Stimulated activated naive CD8-positive, alpha-beta T cell treated with anti-CD3 and anti-CD28 coated beads, Interleukin-15, amount 100 ng/mL, for 72 hours (primary cell): ENCODE measurements around the gene RANBP3.

Experiments
- ATAC-seq: fragments of 150-1000 bp; cut with Tn5 transposase; 2 replicates; pipeline ENCODE4 v1.10.0; 2021; ENCODE audit warnings: mild to moderate bottlenecking, moderate library complexity
- DNase-seq, 2 donors: peaks; one replicate each; pipeline ENCODE4 v3.0.0; 2021 to 2022
- H3K27ac Mint-ChIP-seq, 2 donors: one replicate each; pipeline ENCODE4 v1.8.0; 2022; ENCODE audit warnings: mild to moderate bottlenecking in 2 of 2, mixed read lengths in 2 of 2, moderate library complexity in 2 of 2
- H3K27me3 Mint-ChIP-seq: one replicate; pipeline ENCODE4 v1.8.0; 2022; ENCODE audit warnings: mixed read lengths
- H3K4me1 Mint-ChIP-seq: one replicate; pipeline ENCODE4 v1.8.0; 2022; ENCODE audit warnings: mild to moderate bottlenecking, mixed read lengths
- H3K4me3 Mint-ChIP-seq, 2 donors: one replicate each; pipeline ENCODE4 v1.8.0; 2022; ENCODE audit warnings: mild to moderate bottlenecking in 2 of 2, mixed read lengths in 2 of 2, moderate library complexity in 1 of 2
- H3K9me3 Mint-ChIP-seq, 2 donors: one replicate each; pipeline ENCODE4 v1.8.0; 2022; ENCODE audit warnings: mixed read lengths in 2 of 2

RANBP3 gene

GRCh38 chr19:5983367-5983955, 5.5 kb upstream of the RANBP3 start:
- Mint-ChIP-seq H3K4me3 (no peak overlapping the region), H3K27me3 (no peaks in the 10 kb centered on the region), H3K9me3 (no peaks in the 10 kb centered on the region), H3K4me1 (peaks cover 67% of the 10 kb centered on the region), H3K27ac (peak overlapping the region in 1 of 2 donors; percentile 31)
- DNase-seq (no peak), ATAC-seq (no peak)

GRCh38 chr19:5978606-5979552, 939 bp upstream of the RANBP3 start:
- Mint-ChIP-seq H3K4me3 (peak overlapping the region; percentile 100), H3K27ac (peak overlapping the region; percentile 93 to 98), H3K9me3 (no peaks in the 10 kb centered on the region), H3K27me3 (no peaks in the 10 kb centered on the region), H3K4me1 (peaks cover 77% of the 10 kb centered on the region)
- DNase-seq (no peak), ATAC-seq (no peak)

- ATAC-seq (peak; percentile 2), DNase-seq (peak in 1 of 2 donors; percentile 27)
- Mint-ChIP-seq H3K9me3 (no peaks in the 10 kb centered on the region), H3K4me1 (peaks cover 77% of the 10 kb centered on the region), H3K27ac (peak overlapping the region; percentile 98), H3K4me3 (peak overlapping the region; percentile 100), H3K27me3 (no peaks in the 10 kb centered on the region)
Measured at GRCh38 chr19:5977222-5977784, 637 bp downstream of the RANBP3 start.

- peaks cover 78% of the 10 kb centered on the region for H3K4me1 Mint-ChIP-seq
- H3K9me3 Mint-ChIP-seq: no peaks in the 10 kb centered on the region
- peak overlapping the region; percentile 100 for H3K4me3 Mint-ChIP-seq
- ATAC-seq (no peak), DNase-seq (no peak)
- H3K27ac Mint-ChIP-seq: peak overlapping the region; percentile 98
- no peaks in the 10 kb centered on the region for H3K27me3 Mint-ChIP-seq
Measured at GRCh38 chr19:5976768-5977167, 1.2 kb downstream of the RANBP3 start.

GRCh38 chr19:5975388-5975728, 2.6 kb downstream of the RANBP3 start:
- H3K4me1 Mint-ChIP-seq: peaks cover 87% of the 10 kb centered on the region
- H3K27ac Mint-ChIP-seq: peak overlapping the region; percentile 75 to 83
- peak overlapping the region; percentile 100 for H3K4me3 Mint-ChIP-seq
- no peak for ATAC-seq
- no peaks in the 10 kb centered on the region for H3K9me3 Mint-ChIP-seq
- DNase-seq: no peak
- H3K27me3 Mint-ChIP-seq: no peaks in the 10 kb centered on the region

- DNase-seq (peak; percentile 49 to 73), ATAC-seq (peak; percentile 73)
- peak overlapping the region; percentile 100 for H3K4me3 Mint-ChIP-seq
- H3K9me3 Mint-ChIP-seq: no peaks in the 10 kb centered on the region
- peaks cover 87% of the 10 kb centered on the region for H3K4me1 Mint-ChIP-seq
- no peaks in the 10 kb centered on the region for H3K27me3 Mint-ChIP-seq
- peak overlapping the region; percentile 83 to 93 for H3K27ac Mint-ChIP-seq
Measured at GRCh38 chr19:5974721-5975387, 3.1 kb downstream of the RANBP3 start.

GRCh38 chr19:5973867-5974635, 3.9 kb downstream of the RANBP3 start:
- H3K27me3 Mint-ChIP-seq: no peaks in the 10 kb centered on the region
- DNase-seq (no peak), ATAC-seq (no peak)
- peak overlapping the region; percentile 83 to 93 for H3K27ac Mint-ChIP-seq
- peaks cover 87% of the 10 kb centered on the region for H3K4me1 Mint-ChIP-seq
- H3K4me3 Mint-ChIP-seq: peak overlapping the region; percentile 100
- H3K9me3 Mint-ChIP-seq: no peaks in the 10 kb centered on the region

GRCh38 chr19:5973376-5973775, 4.6 kb downstream of the RANBP3 start:
- Mint-ChIP-seq H3K27ac (peak overlapping the region in 1 of 2 donors; percentile 33), H3K9me3 (no peaks in the 10 kb centered on the region), H3K27me3 (no peaks in the 10 kb centered on the region), H3K4me3 (no peak overlapping the region), H3K4me1 (peaks cover 88% of the 10 kb centered on the region)
- no peak for ATAC-seq
- no peak for DNase-seq

- DNase-seq (no peak), ATAC-seq (no peak)
- H3K27ac Mint-ChIP-seq: peak overlapping the region; percentile 45 to 65
- no peaks in the 10 kb centered on the region for H3K27me3 Mint-ChIP-seq
- no peaks in the 10 kb centered on the region for H3K9me3 Mint-ChIP-seq
- H3K4me3 Mint-ChIP-seq: no peak overlapping the region
- peaks cover 94% of the 10 kb centered on the region for H3K4me1 Mint-ChIP-seq
Measured at GRCh38 chr19:5972355-5972731, 5.6 kb downstream of the RANBP3 start.

- Mint-ChIP-seq H3K27ac (peak overlapping the region; percentile 45 to 65), H3K4me3 (no peak overlapping the region), H3K9me3 (no peaks in the 10 kb centered on the region), H3K27me3 (no peaks in the 10 kb centered on the region), H3K4me1 (peaks cover 94% of the 10 kb centered on the region)
- no peak for ATAC-seq
- no peak for DNase-seq
Measured at GRCh38 chr19:5971714-5972354, 6.1 kb downstream of the RANBP3 start.

GRCh38 chr19:5969476-5969875, 8.5 kb downstream of the RANBP3 start:
- Mint-ChIP-seq H3K9me3 (no peaks in the 10 kb centered on the region), H3K27ac (no peak overlapping the region), H3K4me1 (peaks cover 94% of the 10 kb centered on the region), H3K27me3 (no peaks in the 10 kb centered on the region), H3K4me3 (no peak overlapping the region)
- ATAC-seq (no peak), DNase-seq (no peak)

GRCh38 chr19:5968431-5969373, 9.2 kb downstream of the RANBP3 start:
- ATAC-seq (peak; percentile 22), DNase-seq (no peak)
- H3K27ac Mint-ChIP-seq: peak overlapping the region; percentile 69 to 95
- H3K4me1 Mint-ChIP-seq: peaks cover 94% of the 10 kb centered on the region
- H3K27me3 Mint-ChIP-seq: no peaks in the 10 kb centered on the region
- no peaks in the 10 kb centered on the region for H3K9me3 Mint-ChIP-seq
- peak overlapping the region; percentile 50 to 69 for H3K4me3 Mint-ChIP-seq

GRCh38 chr19:5967994-5968430, 9.9 kb downstream of the RANBP3 start:
- Mint-ChIP-seq H3K4me1 (peaks cover 94% of the 10 kb centered on the region), H3K4me3 (peak overlapping the region; percentile 50 to 69), H3K27ac (peak overlapping the region; percentile 32 to 59), H3K27me3 (no peaks in the 10 kb centered on the region), H3K9me3 (no peaks in the 10 kb centered on the region)
- DNase-seq: peak; percentile 46 to 58
- peak; percentile 72 for ATAC-seq

- no peaks in the 10 kb centered on the region for H3K27me3 Mint-ChIP-seq
- H3K27ac Mint-ChIP-seq: peak overlapping the region; percentile 32 to 69
- no peaks in the 10 kb centered on the region for H3K9me3 Mint-ChIP-seq
- H3K4me1 Mint-ChIP-seq: peaks cover 96% of the 10 kb centered on the region
- no peak for DNase-seq
- no peak for ATAC-seq
- H3K4me3 Mint-ChIP-seq: peak overlapping the region; percentile 15 to 69
Measured at GRCh38 chr19:5967571-5967970, 10.4 kb downstream of the RANBP3 start.
